ENCODE results near the gene GATAD2B.

The GATAD2B gene

DNA sequence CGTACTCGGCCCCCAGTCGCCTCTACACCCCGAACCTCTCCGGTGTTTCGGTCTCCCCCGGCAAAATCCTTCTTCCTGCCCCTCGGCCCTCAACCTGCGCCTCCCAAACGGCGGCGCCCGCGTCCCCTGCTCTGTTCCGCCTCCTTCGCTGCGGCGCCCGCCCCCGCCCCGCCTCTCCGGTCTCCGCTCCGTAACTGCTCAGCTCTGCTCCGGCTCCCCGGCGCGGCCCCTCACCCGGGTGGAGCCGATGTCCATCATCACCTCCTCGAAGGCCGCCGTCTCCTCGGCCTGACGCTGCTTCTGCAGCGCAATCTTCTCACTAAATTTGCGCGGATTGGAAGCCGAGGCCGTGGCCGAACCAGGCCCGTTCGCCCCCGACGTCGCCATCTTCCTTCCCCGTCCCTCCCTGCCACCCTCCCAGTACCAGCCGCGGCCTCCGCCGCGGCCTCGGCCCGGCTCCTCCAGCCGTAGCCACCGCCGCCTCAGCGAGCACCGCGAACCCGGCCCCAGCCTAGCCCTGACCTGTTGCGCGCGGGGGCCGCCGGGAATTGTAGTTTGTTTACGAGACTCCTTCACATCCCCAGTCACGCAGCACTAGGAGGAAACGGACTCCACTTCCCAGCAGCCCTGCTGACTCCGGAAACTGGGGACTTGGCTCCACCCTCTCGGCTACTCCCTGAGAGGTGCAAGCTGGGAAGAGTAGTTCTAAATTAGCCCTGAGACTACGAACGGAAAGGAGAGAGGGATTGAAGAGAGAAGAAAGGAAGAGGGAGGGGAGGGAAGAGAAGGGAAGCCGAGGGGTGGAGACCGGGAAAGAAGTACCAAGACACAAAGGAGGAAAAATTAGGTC is 35.6 kb upstream of the GATAD2B start, which contains the start of gene CRTC2 (continued):
- TF ChIP-seq, protein P1, sequence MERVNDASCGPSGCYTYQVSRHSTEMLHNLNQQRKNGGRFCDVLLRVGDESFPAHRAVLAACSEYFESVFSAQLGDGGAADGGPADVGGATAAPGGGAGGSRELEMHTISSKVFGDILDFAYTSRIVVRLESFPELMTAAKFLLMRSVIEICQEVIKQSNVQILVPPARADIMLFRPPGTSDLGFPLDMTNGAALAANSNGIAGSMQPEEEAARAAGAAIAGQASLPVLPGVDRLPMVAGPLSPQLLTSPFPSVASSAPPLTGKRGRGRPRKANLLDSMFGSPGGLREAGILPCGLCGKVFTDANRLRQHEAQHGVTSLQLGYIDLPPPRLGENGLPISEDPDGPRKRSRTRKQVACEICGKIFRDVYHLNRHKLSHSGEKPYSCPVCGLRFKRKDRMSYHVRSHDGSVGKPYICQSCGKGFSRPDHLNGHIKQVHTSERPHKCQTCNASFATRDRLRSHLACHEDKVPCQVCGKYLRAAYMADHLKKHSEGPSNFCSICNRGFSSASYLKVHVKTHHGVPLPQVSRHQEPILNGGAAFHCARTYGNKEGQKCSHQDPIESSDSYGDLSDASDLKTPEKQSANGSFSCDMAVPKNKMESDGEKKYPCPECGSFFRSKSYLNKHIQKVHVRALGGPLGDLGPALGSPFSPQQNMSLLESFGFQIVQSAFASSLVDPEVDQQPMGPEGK (tag by site-specific recombination; IDR thresholded peaks at IDR 0.05), result peak; percentile 84
- TF ChIP-seq, protein P2, sequence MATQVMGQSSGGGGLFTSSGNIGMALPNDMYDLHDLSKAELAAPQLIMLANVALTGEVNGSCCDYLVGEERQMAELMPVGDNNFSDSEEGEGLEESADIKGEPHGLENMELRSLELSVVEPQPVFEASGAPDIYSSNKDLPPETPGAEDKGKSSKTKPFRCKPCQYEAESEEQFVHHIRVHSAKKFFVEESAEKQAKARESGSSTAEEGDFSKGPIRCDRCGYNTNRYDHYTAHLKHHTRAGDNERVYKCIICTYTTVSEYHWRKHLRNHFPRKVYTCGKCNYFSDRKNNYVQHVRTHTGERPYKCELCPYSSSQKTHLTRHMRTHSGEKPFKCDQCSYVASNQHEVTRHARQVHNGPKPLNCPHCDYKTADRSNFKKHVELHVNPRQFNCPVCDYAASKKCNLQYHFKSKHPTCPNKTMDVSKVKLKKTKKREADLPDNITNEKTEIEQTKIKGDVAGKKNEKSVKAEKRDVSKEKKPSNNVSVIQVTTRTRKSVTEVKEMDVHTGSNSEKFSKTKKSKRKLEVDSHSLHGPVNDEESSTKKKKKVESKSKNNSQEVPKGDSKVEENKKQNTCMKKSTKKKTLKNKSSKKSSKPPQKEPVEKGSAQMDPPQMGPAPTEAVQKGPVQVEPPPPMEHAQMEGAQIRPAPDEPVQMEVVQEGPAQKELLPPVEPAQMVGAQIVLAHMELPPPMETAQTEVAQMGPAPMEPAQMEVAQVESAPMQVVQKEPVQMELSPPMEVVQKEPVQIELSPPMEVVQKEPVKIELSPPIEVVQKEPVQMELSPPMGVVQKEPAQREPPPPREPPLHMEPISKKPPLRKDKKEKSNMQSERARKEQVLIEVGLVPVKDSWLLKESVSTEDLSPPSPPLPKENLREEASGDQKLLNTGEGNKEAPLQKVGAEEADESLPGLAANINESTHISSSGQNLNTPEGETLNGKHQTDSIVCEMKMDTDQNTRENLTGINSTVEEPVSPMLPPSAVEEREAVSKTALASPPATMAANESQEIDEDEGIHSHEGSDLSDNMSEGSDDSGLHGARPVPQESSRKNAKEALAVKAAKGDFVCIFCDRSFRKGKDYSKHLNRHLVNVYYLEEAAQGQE (tag by site-specific recombination; IDR thresholded peaks at IDR 0.05), result peak; percentile 50; the same call in 1 of the 2 replicates
- no peak for TF ChIP-seq ZNF311 (tag by site-specific recombination; IDR thresholded peaks at IDR 0.05; ENCODE audit: borderline replicate concordance)
- no peak for TF ChIP-seq REPIN1 (tag by site-specific recombination; IDR thresholded peaks at IDR 0.05; ENCODE audit: low read depth)
- TF ChIP-seq ZNF670 (tag by site-specific recombination; IDR thresholded peaks at IDR 0.05; ENCODE audit: low read depth), result no peak
- TF ChIP-seq ZNF843 (tag by site-specific recombination; IDR thresholded peaks at IDR 0.05), result peak; percentile 29; the same call in 1 of the 2 replicates
- no peak for TF ChIP-seq GLIS1 (tag by site-specific recombination; IDR thresholded peaks at IDR 0.05)
- TF ChIP-seq, protein P3, sequence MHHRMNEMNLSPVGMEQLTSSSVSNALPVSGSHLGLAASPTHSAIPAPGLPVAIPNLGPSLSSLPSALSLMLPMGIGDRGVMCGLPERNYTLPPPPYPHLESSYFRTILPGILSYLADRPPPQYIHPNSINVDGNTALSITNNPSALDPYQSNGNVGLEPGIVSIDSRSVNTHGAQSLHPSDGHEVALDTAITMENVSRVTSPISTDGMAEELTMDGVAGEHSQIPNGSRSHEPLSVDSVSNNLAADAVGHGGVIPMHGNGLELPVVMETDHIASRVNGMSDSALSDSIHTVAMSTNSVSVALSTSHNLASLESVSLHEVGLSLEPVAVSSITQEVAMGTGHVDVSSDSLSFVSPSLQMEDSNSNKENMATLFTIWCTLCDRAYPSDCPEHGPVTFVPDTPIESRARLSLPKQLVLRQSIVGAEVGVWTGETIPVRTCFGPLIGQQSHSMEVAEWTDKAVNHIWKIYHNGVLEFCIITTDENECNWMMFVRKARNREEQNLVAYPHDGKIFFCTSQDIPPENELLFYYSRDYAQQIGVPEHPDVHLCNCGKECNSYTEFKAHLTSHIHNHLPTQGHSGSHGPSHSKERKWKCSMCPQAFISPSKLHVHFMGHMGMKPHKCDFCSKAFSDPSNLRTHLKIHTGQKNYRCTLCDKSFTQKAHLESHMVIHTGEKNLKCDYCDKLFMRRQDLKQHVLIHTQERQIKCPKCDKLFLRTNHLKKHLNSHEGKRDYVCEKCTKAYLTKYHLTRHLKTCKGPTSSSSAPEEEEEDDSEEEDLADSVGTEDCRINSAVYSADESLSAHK (tag by site-specific recombination; IDR thresholded peaks at IDR 0.05), result peak; percentile 27; the same call in 1 of the 2 replicates
- TF ChIP-seq, protein P4, sequence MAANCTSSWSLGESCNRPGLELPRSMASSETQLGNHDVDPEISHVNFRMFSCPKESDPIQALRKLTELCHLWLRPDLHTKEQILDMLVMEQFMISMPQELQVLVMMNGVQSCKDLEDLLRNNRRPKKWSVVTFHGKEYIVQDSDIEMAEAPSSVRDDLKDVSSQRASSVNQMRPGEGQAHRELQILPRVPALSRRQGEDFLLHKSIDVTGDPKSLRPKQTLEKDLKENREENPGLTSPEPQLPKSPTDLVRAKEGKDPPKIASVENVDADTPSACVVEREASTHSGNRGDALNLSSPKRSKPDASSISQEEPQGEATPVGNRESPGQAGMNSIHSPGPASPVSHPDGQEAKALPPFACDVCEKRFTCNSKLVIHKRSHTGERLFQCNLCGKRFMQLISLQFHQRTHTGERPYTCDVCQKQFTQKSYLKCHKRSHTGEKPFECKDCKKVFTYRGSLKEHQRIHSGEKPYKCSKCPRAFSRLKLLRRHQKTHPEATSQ (tag by site-specific recombination; IDR thresholded peaks at IDR 0.05), result peak; percentile 75
- TF ChIP-seq ZNF48 (tag by site-specific recombination; IDR thresholded peaks at IDR 0.05), result no peak
- peak; percentile 66; the same call in 1 of the 2 replicates for TF ChIP-seq KLF10 (tag by site-specific recombination; IDR thresholded peaks at IDR 0.05)
- TF ChIP-seq ZEB2 (tag by site-specific recombination; IDR thresholded peaks at IDR 0.05), result peak; percentile 88
- no peak for TF ChIP-seq ZNF132 (tag by site-specific recombination; IDR thresholded peaks at IDR 0.05; ENCODE audit: borderline replicate concordance)
- TF ChIP-seq, protein P5, sequence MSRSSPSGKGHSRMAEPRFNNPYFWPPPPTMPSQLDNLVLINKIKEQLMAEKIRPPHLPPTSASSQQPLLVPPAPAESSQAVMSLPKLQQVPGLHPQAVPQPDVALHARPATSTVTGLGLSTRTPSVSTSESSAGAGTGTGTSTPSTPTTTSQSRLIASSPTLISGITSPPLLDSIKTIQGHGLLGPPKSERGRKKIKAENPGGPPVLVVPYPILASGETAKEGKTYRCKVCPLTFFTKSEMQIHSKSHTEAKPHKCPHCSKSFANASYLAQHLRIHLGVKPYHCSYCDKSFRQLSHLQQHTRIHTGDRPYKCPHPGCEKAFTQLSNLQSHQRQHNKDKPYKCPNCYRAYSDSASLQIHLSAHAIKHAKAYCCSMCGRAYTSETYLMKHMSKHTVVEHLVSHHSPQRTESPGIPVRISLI (tag by site-specific recombination; IDR thresholded peaks at IDR 0.05), result no peak
- TF ChIP-seq ZNF791 (tag by site-specific recombination; IDR thresholded peaks at IDR 0.05), result no peak
- no peak for TF ChIP-seq ZNF776 (tag by site-specific recombination; IDR thresholded peaks at IDR 0.05; ENCODE audit: borderline replicate concordance)
- peak; percentile 94 for TF ChIP-seq YY1 (tag by site-specific recombination; IDR thresholded peaks at IDR 0.05)
- peak; percentile 44 for TF ChIP-seq YY2 (tag by site-specific recombination; IDR thresholded peaks at IDR 0.05)
- no peak for TF ChIP-seq ZNF623 (tag by site-specific recombination; IDR thresholded peaks at IDR 0.05)
- no peak for TF ChIP-seq ZNF184 (tag by site-specific recombination; IDR thresholded peaks at IDR 0.05)
- peak; percentile 94 for TF ChIP-seq ZNF501 (tag by site-specific recombination; IDR thresholded peaks at IDR 0.05)
- no peak for TF ChIP-seq ZNF112 (tag by site-specific recombination; IDR thresholded peaks at IDR 0.05)
- peak; percentile 37; the same call in 1 of the 2 replicates for TF ChIP-seq FEZF1 (tag by site-specific recombination; IDR thresholded peaks at IDR 0.05)
- TF ChIP-seq ZIC2 (tag by site-specific recombination; IDR thresholded peaks at IDR 0.05), result peak; percentile 23; the same call in 1 of the 2 replicates
- no peak for TF ChIP-seq ZNF202 (tag by site-specific recombination; IDR thresholded peaks at IDR 0.05; ENCODE audit: borderline replicate concordance)
- peak; percentile 22; the same call in 1 of the 2 replicates for TF ChIP-seq IKZF3 (tag by site-specific recombination; IDR thresholded peaks at IDR 0.05)
- TF ChIP-seq ZSCAN23 (tag by site-specific recombination; IDR thresholded peaks at IDR 0.05), result 0 out of 2 replicates have a peak, but pooled peaks have one; percentile 60
- no peak for TF ChIP-seq ZNF701 (tag by site-specific recombination; IDR thresholded peaks at IDR 0.05)
- TF ChIP-seq ZNF571 (tag by site-specific recombination; IDR thresholded peaks at IDR 0.05), result no peak
- TF ChIP-seq ZBTB1 (tag by site-specific recombination; IDR thresholded peaks at IDR 0.05), result no peak
